IPS-NIHi7 (cell line): ENCODE data around the gene UNC5C.

Experiments used
- DNase-seq: peaks from one replicate; pipeline ENCODE4 v3.0.0; 2012; ENCODE audit warnings: mixed read lengths; ENCODE audit errors: extremely low spot score

The UNC5C gene

GRCh38 chr4:95402299-95402698 is 146.5 kb downstream of the UNC5C start:
- DNase-seq, result no peak

GRCh38 chr4:95398217-95398616 is 150.6 kb downstream of the UNC5C start:
- DNase-seq, result no peak

- no peak for DNase-seq
Measured at GRCh38 chr4:95394752-95395306, 153.9 kb downstream of the UNC5C start.

- DNase-seq, result no peak
Measured at GRCh38 chr4:95393821-95394220, 155.0 kb downstream of the UNC5C start.

GRCh38 chr4:95388911-95389310 is 159.9 kb downstream of the UNC5C start:
- DNase-seq, result no peak

- no peak for DNase-seq
Measured at GRCh38 chr4:95387719-95388118, 161.1 kb downstream of the UNC5C start.

- no peak for DNase-seq
Measured at GRCh38 chr4:95386410-95386809, 162.4 kb downstream of the UNC5C start.

GRCh38 chr4:95381843-95382580 is 166.8 kb downstream of the UNC5C start:
- no peak for DNase-seq

- DNase-seq, result no peak
Measured at GRCh38 chr4:95379633-95380032, 169.1 kb downstream of the UNC5C start.

GRCh38 chr4:95377366-95377900 is 171.3 kb downstream of the UNC5C start:
- DNase-seq, result no peak

GRCh38 chr4:95371476-95372224 is 177.1 kb downstream of the UNC5C start:
- no peak for DNase-seq

- DNase-seq, result no peak
Measured at GRCh38 chr4:95367824-95368223, 180.9 kb downstream of the UNC5C start.

- no peak for DNase-seq
Measured at GRCh38 chr4:95363966-95364365, 184.8 kb downstream of the UNC5C start.

GRCh38 chr4:95363559-95363925 is 185.2 kb downstream of the UNC5C start:
- DNase-seq, result no peak

- peak; percentile 36 for DNase-seq
Measured at GRCh38 chr4:95362906-95363558, 185.7 kb downstream of the UNC5C start.

- DNase-seq, result no peak
Measured at GRCh38 chr4:95362066-95362465, 186.7 kb downstream of the UNC5C start.

- DNase-seq, result no peak
Measured at GRCh38 chr4:95361696-95361965, 187.1 kb downstream of the UNC5C start.

GRCh38 chr4:95360906-95361695 is 187.7 kb downstream of the UNC5C start:
- DNase-seq, result no peak

- DNase-seq, result no peak
Measured at GRCh38 chr4:95360256-95360903, 188.4 kb downstream of the UNC5C start.

- no peak for DNase-seq
Measured at GRCh38 chr4:95358421-95358820, 190.4 kb downstream of the UNC5C start.

- no peak for DNase-seq
Measured at GRCh38 chr4:95355021-95355420, 193.8 kb downstream of the UNC5C start.
